ENCODE measurements around the gene BCAS1.

The BCAS1 gene

GRCh38 chr20:54047720-54048119 is 22.7 kb downstream of the BCAS1 start:
- DNase-seq = no peak

- no peak for DNase-seq
Observed at GRCh38 chr20:54047048-54047447, 23.3 kb downstream of the BCAS1 start.

GRCh38 chr20:54044156-54044555 is 26.2 kb downstream of the BCAS1 start:
- no peak for DNase-seq

- no peak for DNase-seq
Observed at GRCh38 chr20:54043076-54043967, 27.1 kb downstream of the BCAS1 start.

GRCh38 chr20:54042021-54042420 is 28.4 kb downstream of the BCAS1 start:
- DNase-seq = no peak

- no peak for DNase-seq
Observed at GRCh38 chr20:54041336-54041735, 29.1 kb downstream of the BCAS1 start.

GRCh38 chr20:54040531-54040930 is 29.9 kb downstream of the BCAS1 start:
- DNase-seq = no peak

- no peak for DNase-seq
Observed at GRCh38 chr20:54038961-54039360, 31.4 kb downstream of the BCAS1 start.

- DNase-seq = no peak
Observed at GRCh38 chr20:54037525-54037924, 32.9 kb downstream of the BCAS1 start.

GRCh38 chr20:54029643-54030042 is 40.8 kb downstream of the BCAS1 start:
- no peak for DNase-seq

- no peak for DNase-seq
Observed at GRCh38 chr20:54029176-54029575, 41.2 kb downstream of the BCAS1 start.

- DNase-seq = no peak
Observed at GRCh38 chr20:54028276-54029011, 42.0 kb downstream of the BCAS1 start.

GRCh38 chr20:54027704-54028103 is 42.7 kb downstream of the BCAS1 start:
- DNase-seq = no peak

- DNase-seq = no peak
Observed at GRCh38 chr20:54026295-54027064, 43.9 kb downstream of the BCAS1 start.

- no peak for DNase-seq
Observed at GRCh38 chr20:54025251-54025771, 45.1 kb downstream of the BCAS1 start.

- DNase-seq = no peak
Observed at GRCh38 chr20:54023406-54023805, 47.0 kb downstream of the BCAS1 start.

GRCh38 chr20:54021446-54022235 is 48.8 kb downstream of the BCAS1 start:
- DNase-seq = no peak

GRCh38 chr20:54020868-54021267 is 49.5 kb downstream of the BCAS1 start:
- DNase-seq = no peak

GRCh38 chr20:54020348-54020747 is 50.0 kb downstream of the BCAS1 start:
- DNase-seq = no peak

- no peak for DNase-seq
Observed at GRCh38 chr20:54019585-54019984, 50.8 kb downstream of the BCAS1 start.

GRCh38 chr20:54019127-54019526 is 51.3 kb downstream of the BCAS1 start:
- no peak for DNase-seq

- DNase-seq = no peak
Observed at GRCh38 chr20:54017846-54018245, 52.5 kb downstream of the BCAS1 start.

All from NK-92 treated with Interleukin-12 subunit alpha and Interleukin-12 subunit beta, amount 100 ng/mL, for 24 hours (cell line).